Fibroblast of lung (primary cell): ENCODE data around the gene REV1.

Experiments used
- EZH2 ChIP-seq: IDR thresholded peaks from 2 replicates; pipeline ENCODE4 v1.5.1; 2012; ENCODE audit warnings: low read length, control low read depth, mild to moderate bottlenecking; ENCODE audit errors: missing control alignments
- TF ChIP-seq, protein P1 (sequence below), 2 donors: IDR thresholded peaks in 1 of 2; conservative IDR thresholded peaks in 1 of 2; 1 replicate in 1 of 2; 2 replicates in 1 of 2; pipeline ENCODE4 v1.5.1; 2011 to 2012; ENCODE audit warnings: low read length in 2 of 2, control low read depth in 1 of 2, inconsistent platforms in 1 of 2, low read depth in 1 of 2, mild to moderate bottlenecking in 1 of 2

DNA sequence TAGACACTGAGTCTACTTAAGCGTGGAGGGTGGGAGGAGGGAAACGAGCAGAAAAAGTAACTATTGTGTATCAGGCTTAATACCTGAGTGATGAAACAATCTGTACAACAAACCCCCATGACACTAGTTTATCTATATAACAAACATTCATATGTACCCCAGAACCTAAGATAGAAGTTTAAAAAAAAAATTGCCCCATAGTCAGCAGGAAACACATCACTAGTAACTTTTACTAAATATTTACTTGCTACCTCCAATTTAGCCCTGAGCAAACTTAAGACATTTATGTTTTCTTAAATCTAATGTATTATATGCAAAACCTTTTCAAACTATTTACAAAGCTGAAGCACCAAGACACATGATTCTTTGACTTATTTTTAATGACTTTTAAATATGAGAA lies 5.6 kb downstream of the REV1 start:
- no peak for TF ChIP-seq EZH2
- TF ChIP-seq, protein P1, sequence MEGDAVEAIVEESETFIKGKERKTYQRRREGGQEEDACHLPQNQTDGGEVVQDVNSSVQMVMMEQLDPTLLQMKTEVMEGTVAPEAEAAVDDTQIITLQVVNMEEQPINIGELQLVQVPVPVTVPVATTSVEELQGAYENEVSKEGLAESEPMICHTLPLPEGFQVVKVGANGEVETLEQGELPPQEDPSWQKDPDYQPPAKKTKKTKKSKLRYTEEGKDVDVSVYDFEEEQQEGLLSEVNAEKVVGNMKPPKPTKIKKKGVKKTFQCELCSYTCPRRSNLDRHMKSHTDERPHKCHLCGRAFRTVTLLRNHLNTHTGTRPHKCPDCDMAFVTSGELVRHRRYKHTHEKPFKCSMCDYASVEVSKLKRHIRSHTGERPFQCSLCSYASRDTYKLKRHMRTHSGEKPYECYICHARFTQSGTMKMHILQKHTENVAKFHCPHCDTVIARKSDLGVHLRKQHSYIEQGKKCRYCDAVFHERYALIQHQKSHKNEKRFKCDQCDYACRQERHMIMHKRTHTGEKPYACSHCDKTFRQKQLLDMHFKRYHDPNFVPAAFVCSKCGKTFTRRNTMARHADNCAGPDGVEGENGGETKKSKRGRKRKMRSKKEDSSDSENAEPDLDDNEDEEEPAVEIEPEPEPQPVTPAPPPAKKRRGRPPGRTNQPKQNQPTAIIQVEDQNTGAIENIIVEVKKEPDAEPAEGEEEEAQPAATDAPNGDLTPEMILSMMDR (conservative IDR thresholded peaks at IDR 0.05 in 1 of 2, IDR thresholded peaks at IDR 0.05 in 1 of 2; ENCODE audit: low read depth in 1 of 2, low read length in 2 of 2): no peak
